IMR-90 (cell line): Measurements from ENCODE around the gene UQCRC2. TPM values are rescaled to one million over a fixed set of nuclear protein-coding genes. Genes with fewer than 3 reads are reported as not detected.

Experiments used
- ATAC-seq: fragments of 200-7000 bp; cut with Tn5 transposase; 2 replicates; pipeline ENCODE4 v1.9.1; 2020; ENCODE audit warnings: low read depth, mild to moderate bottlenecking, moderate library complexity
- BruUV-seq: library from RNA; stranded (reverse); fragments of 400-500 nt; replicated peaks from 2 replicates; lab custom pipeline; 2021; lab: Mats Ljungman, UMichigan
- CTCF ChIA-PET: fragments of 300-600 bp; formaldehyde crosslinking; extraction: SDS; loops from one replicate; lab custom pipeline; 2021; ENCODE audit warnings: antibody characterized with exemption; lab: Yijun Ruan, JAX
- POLR2A ChIA-PET: fragments of 300-600 bp; sonication (Branson Sonifier 250); formaldehyde crosslinking; loops from one replicate; lab custom pipeline; 2022; ENCODE audit warnings: antibody characterized with exemption; ENCODE audit not compliant: unreplicated experiment; lab: Charles Lee
- DNase-seq: peaks from one replicate; pipeline ENCODE4 v3.0.0; 2013
- H2AFZ ChIP-seq: replicated peaks from 2 replicates; pipeline ENCODE3; 2013; ENCODE audit warnings: low read length, mild to moderate bottlenecking; ENCODE audit not compliant: poor library complexity
- H2AK5ac ChIP-seq: 2 replicates; pipeline ENCODE4 v1.6.1; 2013; ENCODE audit warnings: low read depth, low read length, inconsistent platforms
- H2AK9ac ChIP-seq: replicated peaks from 2 replicates; pipeline ENCODE3; 2013; ENCODE audit warnings: mild to moderate bottlenecking, low read depth, low read length, moderate library complexity; ENCODE audit not compliant: poor library complexity
- H2BK120ac ChIP-seq: 2 replicates; pipeline ENCODE4 v1.6.1; 2013; ENCODE audit warnings: low read depth, low read length, inconsistent platforms
- H2BK15ac ChIP-seq: 3 replicates; pipeline ENCODE4 v1.6.1; 2013; ENCODE audit warnings: low read depth, low read length, inconsistent platforms
- H2BK20ac ChIP-seq: 2 replicates; pipeline ENCODE4 v1.6.1; 2013; ENCODE audit warnings: low read depth, mild to moderate bottlenecking, inconsistent platforms, low read length, moderate library complexity
- H2BK5ac ChIP-seq: 2 replicates; pipeline ENCODE4 v1.6.1; 2013; ENCODE audit warnings: mild to moderate bottlenecking, low read depth, low read length, inconsistent platforms; ENCODE audit not compliant: poor library complexity, severe bottlenecking
- H3K14ac ChIP-seq: replicated peaks from 2 replicates; pipeline ENCODE4 v1.6.1; 2013; ENCODE audit warnings: low read depth, low read length, inconsistent platforms
- H3K18ac ChIP-seq: 2 replicates; pipeline ENCODE4 v1.6.1; 2013; ENCODE audit warnings: low read depth, low read length, control low read depth
- H3K23ac ChIP-seq: 2 replicates; pipeline ENCODE4 v1.6.1; 2013; ENCODE audit warnings: low read depth, low read length, inconsistent platforms
- H3K27ac ChIP-seq: 2 replicates; pipeline ENCODE4 v1.5.1; 2013; ENCODE audit warnings: mild to moderate bottlenecking, control low read depth, low read length; ENCODE audit not compliant: insufficient read depth
- H3K27me3 ChIP-seq: 2 replicates; pipeline ENCODE4 v1.6.1; 2013; ENCODE audit warnings: low read length; ENCODE audit not compliant: control insufficient read depth, insufficient read depth
- H3K36me3 ChIP-seq: 2 replicates; pipeline ENCODE4 v1.6.1; 2013; ENCODE audit warnings: low read length, mixed read lengths; ENCODE audit not compliant: control insufficient read depth, insufficient read depth
- H3K4ac ChIP-seq: 2 replicates; pipeline ENCODE4 v1.6.1; 2013; ENCODE audit warnings: low read depth, low read length, inconsistent platforms
- H3K4me1 ChIP-seq: 2 replicates; pipeline ENCODE4 v1.6.1; 2013; ENCODE audit warnings: low read length, mixed read lengths; ENCODE audit not compliant: control insufficient read depth, insufficient read depth
- H3K4me2 ChIP-seq: 2 replicates; pipeline ENCODE4 v1.6.1; 2013; ENCODE audit warnings: low read depth, mild to moderate bottlenecking, control low read depth, low read length, moderate library complexity
- H3K4me3 ChIP-seq: 2 replicates; pipeline ENCODE4 v1.5.1; 2013; ENCODE audit warnings: low read depth, mild to moderate bottlenecking, control low read depth, low read length, moderate library complexity; ENCODE audit not compliant: insufficient read depth
- H3K56ac ChIP-seq: 2 replicates; pipeline ENCODE4 v1.6.1; 2013; ENCODE audit warnings: low read length, inconsistent platforms; ENCODE audit not compliant: insufficient read depth; ENCODE audit errors: extremely low read depth
- H3K79me1 ChIP-seq, 2 experiments: 2 replicates each; pipeline ENCODE4 v1.6.1; 2013; ENCODE audit warnings: low read length in 2 of 2, inconsistent platforms in 1 of 2, low read depth in 1 of 2
- H3K9ac ChIP-seq: 2 replicates; pipeline ENCODE4 v1.6.1; 2013; ENCODE audit warnings: low read depth, low read length, control low read depth
- H3K9me1 ChIP-seq: 2 replicates; pipeline ENCODE4 v1.6.1; 2013; ENCODE audit warnings: low read length, inconsistent platforms; ENCODE audit not compliant: insufficient read depth
- H3K9me3 ChIP-seq: 2 replicates; pipeline ENCODE4 v1.6.1; 2013; ENCODE audit warnings: low read length; ENCODE audit not compliant: control insufficient read depth, insufficient read depth
- H4K20me1 ChIP-seq: 2 replicates; pipeline ENCODE4 v1.6.1; 2013; ENCODE audit warnings: low read length, inconsistent platforms; ENCODE audit not compliant: insufficient read depth
- H4K5ac ChIP-seq: 2 replicates; pipeline ENCODE4 v1.6.1; 2013; ENCODE audit warnings: mild to moderate bottlenecking, low read depth, low read length, control low read depth
- H4K8ac ChIP-seq, 2 experiments: 2 replicates each; pipeline ENCODE4 v1.6.1; 2013; ENCODE audit warnings: low read depth in 2 of 2, low read length in 2 of 2, control low read depth in 1 of 2, inconsistent platforms in 1 of 2
- H4K91ac ChIP-seq: 2 replicates; pipeline ENCODE4 v1.6.1; 2013; ENCODE audit warnings: low read depth, low read length, inconsistent platforms; ENCODE audit not compliant: insufficient read depth
- BHLHE40 ChIP-seq: fragments of 150-350 bp; IDR thresholded peaks from 2 replicates; pipeline ENCODE4 v1.6.1; 2016; ENCODE audit warnings: mild to moderate bottlenecking, low read depth, low read length
- CEBPB ChIP-seq: IDR thresholded peaks from 2 replicates; pipeline ENCODE4 v1.6.1; 2012; ENCODE audit warnings: low read depth, low read length, improper control_type of control experiment
- CHD1 ChIP-seq: IDR thresholded peaks from 2 replicates; pipeline ENCODE4 v1.6.1; 2012; ENCODE audit warnings: low read depth, low read length, improper control_type of control experiment
- CTCF ChIP-seq: conservative IDR thresholded peaks from 2 replicates; pipeline ENCODE4 v1.5.1; 2012; ENCODE audit warnings: mild to moderate bottlenecking, low read depth, low read length, improper control_type of control experiment
- FOS ChIP-seq: fragments of 150-350 bp; IDR thresholded peaks from 2 replicates; pipeline ENCODE4 v1.6.1; 2016; ENCODE audit warnings: low read depth, low read length
- MAFK ChIP-seq: IDR thresholded peaks from 2 replicates; pipeline ENCODE4 v1.6.1; 2012; ENCODE audit warnings: low read depth, low read length, improper control_type of control experiment
- MAZ ChIP-seq: IDR thresholded peaks from 2 replicates; pipeline ENCODE4 v1.6.1; 2012; ENCODE audit warnings: low read depth, mild to moderate bottlenecking, low read length, improper control_type of control experiment, moderate library complexity, borderline replicate concordance
- MXI1 ChIP-seq: IDR thresholded peaks from 2 replicates; pipeline ENCODE4 v1.6.1; 2012; ENCODE audit warnings: low read depth, mild to moderate bottlenecking, low read length, moderate library complexity, borderline replicate concordance
- NFE2L2 ChIP-seq: fragments of 150-350 bp; IDR thresholded peaks from 2 replicates; pipeline ENCODE4 v1.6.1; 2016; ENCODE audit warnings: low read depth, mild to moderate bottlenecking, low read length
- POLR2A ChIP-seq: IDR thresholded peaks from 2 replicates; pipeline ENCODE4 v1.6.1; 2012; ENCODE audit warnings: mild to moderate bottlenecking, low read depth, low read length
- RAD21 ChIP-seq: IDR thresholded peaks from 2 replicates; pipeline ENCODE4 v1.6.1; 2012; ENCODE audit warnings: low read length, improper control_type of control experiment
- RCOR1 ChIP-seq: IDR thresholded peaks from 2 replicates; pipeline ENCODE4 v1.6.1; 2012; ENCODE audit warnings: mild to moderate bottlenecking, low read length, improper control_type of control experiment; ENCODE audit not compliant: insufficient replicate concordance
- RFX5 ChIP-seq: IDR thresholded peaks from 2 replicates; pipeline ENCODE4 v1.8.0; 2012; ENCODE audit warnings: low read depth, mild to moderate bottlenecking, low read length, moderate library complexity
- SMC3 ChIP-seq: fragments of 150-350 bp; IDR thresholded peaks from 2 replicates; pipeline ENCODE4 v1.6.1; 2016; ENCODE audit warnings: low read depth, mild to moderate bottlenecking, antibody characterized with exemption, low read length, moderate library complexity
- WGBS, 2 experiments: methylation state at CpG; one replicate each; pipeline versions ENCODE4 v1.1.5 to v1.1.7; 2013; ENCODE audit warnings: missing lambda C conversion rate in 2 of 2; ENCODE audit not compliant: insufficient read length in 1 of 2; ENCODE audit errors: extremely low coverage in 2 of 2; 5-methylcytosine and 5-hydroxymethylcytosine counted together
- dilution Hi-C: fragments of 300-500 bp; cut with HindIII; formaldehyde crosslinking; loops from one replicate; pipeline ENCODE4 v1.14.3; 2018; ENCODE audit warnings: low sequenced_read_pairs; ENCODE audit not compliant: unreplicated experiment
- in situ Hi-C: fragments of 300-500 bp; cut with MboI; formaldehyde crosslinking; loops from 3 replicates; pipeline ENCODE4 v1.14.3; 2019; ENCODE audit warnings: low sequenced_read_pairs, inconsistent platforms, mixed read lengths
- intact Hi-C: fragments of 100-400 bp; cut with micrococcal nuclease; formaldehyde crosslinking; loops from 2 replicates; pipeline ENCODE4 v1.10.0; 2022
- polyA plus RNA-seq, 3 experiments: library from polyadenylated mRNA; depleted of rRNA; stranded (reverse); fragments of >200 nt; gene quantifications; 2 replicates each; pipeline ENCODE4 v1.2.3, GENCODE V29; 2012; ENCODE audit warnings: low replicate concordance in 1 of 3
- total RNA-seq: library from RNA; depleted of rRNA; stranded (reverse); fragments of >200 nt; gene quantifications from 2 replicates; pipeline ENCODE4 v1.2.3, GENCODE V29; 2012
- TF ChIP-seq, protein P1 (sequence below): fragments of 150-350 bp; IDR thresholded peaks from 2 replicates; pipeline ENCODE4 v1.6.1; 2017; ENCODE audit warnings: mild to moderate bottlenecking, antibody characterized with exemption, low read length, low read depth
- TF ChIP-seq, protein P2 (sequence below): fragments of 150-350 bp; IDR thresholded peaks from 2 replicates; pipeline ENCODE4 v1.6.1; 2016; ENCODE audit warnings: low read depth, mild to moderate bottlenecking, low read length, moderate library complexity, borderline replicate concordance

The UQCRC2 gene
- total and polyA plus RNA-seq, 2 of the 4 experiments (the other 2 are of a cell fraction) = 191 to 284 TPM

GRCh38 chr16:21971856-21972255 is 18.7 kb downstream of the UQCRC2 start:
- Histone ChIP-seq H3K27me3 (no peaks in the 10 kb centered on the region), H2BK15ac (no peak overlapping the region), H4K8ac (no peak overlapping the region), H3K23ac (no peak overlapping the region), H3K4me2 (no peak overlapping the region), H3K9me1 (no peaks in the 10 kb centered on the region), H2BK5ac (no peak overlapping the region), H3K9me3 (no peaks in the 10 kb centered on the region), H3K18ac (no peak overlapping the region), H3K36me3 (peaks cover 51% of the 10 kb centered on the region), H2AFZ (no peak overlapping the region), H3K4me1 (no peaks in the 10 kb centered on the region), H2AK5ac (no peak overlapping the region), H4K91ac (no peak overlapping the region), H3K27ac (no peak overlapping the region), H2BK120ac (no peak overlapping the region), H3K14ac (no peak overlapping the region), H2BK20ac (no peak overlapping the region), H3K79me1 (peaks cover 0 to 16% of the 10 kb centered on the region in 2 experiments; a peak in 2 of 4 replicates), H3K9ac (no peak overlapping the region), H2AK9ac (no peak overlapping the region), H3K4me3 (no peak overlapping the region), H4K5ac (no peak overlapping the region), H4K20me1 (no peaks in the 10 kb centered on the region), H3K56ac (no peak overlapping the region), H3K4ac (no peak overlapping the region)
- 95% methylated on average over 3 of the region's 4 CpGs; no CpG with 5 or more reads in 1 of the 2 experiments for WGBS, 2 experiments
- in situ Hi-C loops = no loop called here
- CTCF ChIA-PET = no interaction called here
- BruUV-seq = no TSS peak
- POLR2A ChIA-PET = no interaction called here
- no peak for DNase-seq
- dilution Hi-C loops = no loop called here
- ATAC-seq = no peak
- TF ChIP-seq, protein P1, sequence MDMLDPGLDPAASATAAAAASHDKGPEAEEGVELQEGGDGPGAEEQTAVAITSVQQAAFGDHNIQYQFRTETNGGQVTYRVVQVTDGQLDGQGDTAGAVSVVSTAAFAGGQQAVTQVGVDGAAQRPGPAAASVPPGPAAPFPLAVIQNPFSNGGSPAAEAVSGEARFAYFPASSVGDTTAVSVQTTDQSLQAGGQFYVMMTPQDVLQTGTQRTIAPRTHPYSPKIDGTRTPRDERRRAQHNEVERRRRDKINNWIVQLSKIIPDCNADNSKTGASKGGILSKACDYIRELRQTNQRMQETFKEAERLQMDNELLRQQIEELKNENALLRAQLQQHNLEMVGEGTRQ = no peak
- TF ChIP-seq NFE2L2 (no peak), CHD1 (no peak), POLR2A (no peak), SMC3 (no peak), RCOR1 (no peak), BHLHE40 (no peak), MXI1 (no peak), CTCF (no peak), CEBPB (no peak), MAZ (no peak), RFX5 (no peak), MAFK (no peak), RAD21 (no peak), FOS (no peak)
- TF ChIP-seq, protein P2, sequence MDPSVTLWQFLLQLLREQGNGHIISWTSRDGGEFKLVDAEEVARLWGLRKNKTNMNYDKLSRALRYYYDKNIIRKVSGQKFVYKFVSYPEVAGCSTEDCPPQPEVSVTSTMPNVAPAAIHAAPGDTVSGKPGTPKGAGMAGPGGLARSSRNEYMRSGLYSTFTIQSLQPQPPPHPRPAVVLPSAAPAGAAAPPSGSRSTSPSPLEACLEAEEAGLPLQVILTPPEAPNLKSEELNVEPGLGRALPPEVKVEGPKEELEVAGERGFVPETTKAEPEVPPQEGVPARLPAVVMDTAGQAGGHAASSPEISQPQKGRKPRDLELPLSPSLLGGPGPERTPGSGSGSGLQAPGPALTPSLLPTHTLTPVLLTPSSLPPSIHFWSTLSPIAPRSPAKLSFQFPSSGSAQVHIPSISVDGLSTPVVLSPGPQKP = no peak
- intact Hi-C loops = no loop called here
